Measurements from ENCODE around the gene NCOA5.

NCOA5 gene

DNA sequence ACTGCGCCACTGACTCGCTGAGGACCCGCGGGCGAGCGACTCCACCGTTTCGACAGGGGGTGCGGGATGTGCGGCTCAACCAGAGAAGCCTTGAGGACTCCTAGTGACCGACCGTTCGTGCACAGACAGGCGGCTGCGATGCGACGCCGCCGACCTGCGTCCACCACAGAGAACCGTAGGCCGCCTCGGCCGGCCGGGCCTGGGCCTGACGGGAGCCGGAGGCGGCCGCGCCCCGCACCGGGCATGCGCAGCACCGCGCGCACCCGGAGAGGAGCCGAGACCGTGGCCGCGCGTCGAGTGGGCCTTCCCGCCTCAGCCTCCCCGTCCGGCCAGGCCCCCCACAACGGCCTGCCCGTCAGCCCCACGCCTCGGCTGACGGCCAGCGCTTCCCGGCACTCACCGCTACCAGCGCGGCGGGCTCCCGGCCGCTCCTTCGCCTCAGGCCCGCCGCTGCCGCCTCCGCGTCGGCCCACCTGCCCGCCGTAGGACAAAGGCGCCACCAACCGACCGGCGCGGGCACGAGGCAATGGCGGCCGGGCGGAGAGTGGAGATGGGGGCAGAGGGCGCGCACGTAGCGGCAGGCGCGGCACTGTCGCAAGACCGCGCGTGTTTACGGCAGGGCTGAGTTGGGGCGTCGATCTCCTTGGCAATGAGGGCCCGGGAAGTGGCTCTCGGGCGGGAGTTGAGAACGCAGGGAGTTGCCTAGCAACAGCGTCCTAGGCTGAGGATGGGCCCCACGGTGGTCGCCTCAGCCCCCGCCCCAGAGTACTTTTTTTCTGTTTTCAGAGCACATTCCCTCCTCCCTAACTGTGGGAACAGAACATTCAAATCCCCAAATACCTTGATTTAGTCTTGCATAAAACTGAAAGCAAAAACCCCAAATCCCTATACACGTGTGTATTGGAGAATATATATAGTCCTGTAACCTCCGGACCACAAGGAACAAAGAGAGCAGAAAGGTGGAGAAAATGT lies at the start of gene NCOA5:
TSS of gene NCOA5 (minus strand) at position 546 of the 972 bp plus-strand sequence. CDS start 10,538 bp downstream, outside the sequence.
- DNase-seq, result peak; percentile 86

DNA sequence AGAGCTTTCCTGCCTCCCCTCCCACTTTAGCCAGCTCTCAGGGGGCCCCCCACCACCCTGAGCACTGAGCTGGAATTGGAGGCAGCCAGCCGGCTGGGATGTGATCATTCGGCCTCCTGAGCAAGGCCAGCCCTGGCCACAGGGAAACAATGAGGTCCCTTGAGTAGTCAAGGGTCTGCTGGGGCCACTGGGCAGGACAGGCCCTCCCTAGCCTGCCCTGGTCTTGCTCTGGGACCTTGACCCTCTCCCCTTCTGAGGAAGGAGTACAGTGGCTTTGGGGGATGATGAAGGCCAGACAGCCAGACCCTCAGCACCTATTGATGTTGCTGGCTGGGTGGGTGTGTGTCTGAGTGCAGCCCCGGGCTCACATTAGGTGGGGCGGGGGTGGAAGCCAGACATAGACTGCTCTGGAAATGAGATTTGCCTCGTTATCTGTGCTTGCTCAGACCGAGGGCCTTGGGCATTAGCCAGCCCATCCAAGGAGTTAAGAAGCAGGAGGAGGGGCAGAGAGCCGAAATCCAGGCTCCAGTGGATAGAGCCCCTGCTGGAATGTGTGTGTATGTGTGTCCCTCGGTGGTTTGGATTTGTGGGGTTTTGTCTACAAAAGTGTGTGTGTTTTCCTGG lies 49.6 kb upstream of the NCOA5 start:
- DNase-seq, result no peak

DNA sequence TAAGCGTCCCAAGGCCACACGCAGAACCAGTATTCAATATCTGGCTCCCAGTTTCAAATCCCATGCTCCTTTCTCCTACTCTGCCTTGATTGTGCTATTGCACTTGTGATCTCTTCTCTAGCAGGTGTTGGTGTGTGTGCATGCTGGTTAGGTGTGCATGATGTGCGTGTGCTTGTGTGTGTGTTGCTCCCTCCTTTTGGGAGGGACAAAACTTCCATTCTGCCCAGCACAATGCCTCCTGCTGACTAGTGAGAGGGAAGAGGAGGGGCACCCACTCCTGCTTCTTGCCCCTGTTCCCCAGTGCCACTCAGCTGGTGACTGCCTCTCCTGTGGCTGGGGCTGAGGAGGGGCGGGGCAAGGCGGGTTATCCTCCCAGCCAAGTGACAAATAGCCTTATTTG lies 48.1 kb upstream of the NCOA5 start:
- no peak for DNase-seq

DNA sequence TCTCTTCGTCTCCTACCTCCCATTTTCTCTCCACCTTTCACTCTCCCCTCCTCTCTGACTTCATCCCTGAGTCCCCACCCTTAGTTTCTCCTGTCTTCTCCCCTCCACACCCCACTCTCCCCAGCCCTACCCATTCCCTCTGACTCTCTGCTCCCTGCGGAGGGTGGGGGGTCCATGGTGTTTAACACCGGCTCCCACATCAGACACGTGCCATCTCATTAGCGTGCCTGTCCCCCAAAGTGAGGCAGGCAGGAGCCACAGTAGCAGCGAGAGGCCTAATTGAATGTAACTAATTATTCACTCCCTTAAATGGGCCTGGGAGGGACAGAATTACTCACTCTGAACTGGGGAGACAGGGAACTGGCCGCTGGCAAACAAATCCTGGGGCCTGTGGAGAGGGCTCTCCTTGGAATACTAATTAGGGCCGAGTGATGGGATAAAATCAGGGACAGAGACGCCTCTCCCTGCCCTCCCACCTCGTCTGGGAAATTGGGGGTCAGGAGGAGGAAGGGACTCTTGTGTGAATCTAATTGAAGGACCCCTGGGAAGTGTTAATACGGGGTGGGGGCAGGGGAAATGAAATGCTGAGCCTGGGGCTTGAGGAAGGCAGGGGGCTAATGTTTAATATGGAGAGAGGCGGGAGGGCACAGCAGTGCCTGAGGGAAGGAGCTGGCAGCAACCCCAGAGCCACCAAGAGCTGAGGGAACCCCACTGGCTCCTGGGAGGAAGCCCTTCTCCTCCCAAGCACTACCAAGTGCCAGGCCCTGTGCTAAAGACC lies 46.3 kb upstream of the NCOA5 start:
- no peak for DNase-seq

DNA sequence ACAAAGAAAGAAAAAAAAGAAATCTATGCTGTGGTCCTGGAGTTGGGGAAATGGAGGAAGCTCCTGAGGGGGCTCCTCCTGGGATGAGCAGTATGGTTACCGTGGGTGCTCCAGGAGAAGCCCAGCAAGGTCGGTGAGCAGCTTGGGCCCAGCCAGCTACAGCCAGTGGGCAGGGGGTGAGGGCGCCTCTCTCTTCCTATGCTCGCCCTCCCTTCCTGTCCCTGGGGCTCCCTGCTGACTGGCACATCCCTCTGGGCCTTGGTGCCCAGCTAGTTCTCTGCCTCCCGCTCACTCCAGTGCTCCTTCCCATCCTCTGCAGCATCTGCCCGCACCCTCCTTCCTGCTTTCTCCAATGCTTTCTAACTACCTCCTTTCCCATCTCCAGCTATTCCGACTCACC lies 45.0 kb upstream of the NCOA5 start:
- no peak for DNase-seq

DNA sequence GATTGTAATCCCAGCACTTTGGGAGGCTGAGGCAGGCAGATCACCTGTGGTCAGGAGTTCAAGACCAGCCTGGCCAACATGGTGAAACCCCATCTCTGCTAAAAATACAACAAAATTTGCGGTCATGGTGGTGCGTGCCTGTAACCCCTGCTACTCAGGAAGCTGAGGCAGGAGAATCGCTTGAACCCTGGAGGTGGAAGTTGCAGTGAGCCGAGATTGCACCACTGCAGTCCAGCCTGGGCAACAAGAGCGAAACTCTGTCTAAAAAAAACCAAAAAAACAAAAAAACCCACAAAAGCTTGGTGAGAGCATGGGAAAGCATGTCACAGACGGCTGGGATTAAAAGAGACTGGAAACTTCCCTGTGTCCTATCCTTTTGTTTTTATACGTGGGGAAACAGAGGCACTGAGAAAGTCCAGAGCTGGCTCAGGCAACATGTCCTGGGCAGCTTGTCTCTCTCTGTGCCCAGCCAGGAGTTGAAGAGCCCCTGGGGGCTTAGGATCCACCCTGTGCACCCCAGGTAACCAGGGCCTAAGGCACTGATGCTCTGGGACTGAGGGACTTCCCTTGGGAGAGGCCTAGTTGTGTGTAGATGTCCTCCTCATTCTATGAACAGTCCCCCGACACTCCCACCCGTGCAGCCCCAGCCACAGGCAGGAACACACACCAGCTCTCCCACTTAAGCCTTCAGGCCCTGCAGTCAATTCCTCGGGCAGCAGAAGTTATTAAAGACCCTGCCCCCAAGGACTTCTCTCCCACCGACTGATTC lies 44.3 kb upstream of the NCOA5 start:
- DNase-seq, result no peak

DNA sequence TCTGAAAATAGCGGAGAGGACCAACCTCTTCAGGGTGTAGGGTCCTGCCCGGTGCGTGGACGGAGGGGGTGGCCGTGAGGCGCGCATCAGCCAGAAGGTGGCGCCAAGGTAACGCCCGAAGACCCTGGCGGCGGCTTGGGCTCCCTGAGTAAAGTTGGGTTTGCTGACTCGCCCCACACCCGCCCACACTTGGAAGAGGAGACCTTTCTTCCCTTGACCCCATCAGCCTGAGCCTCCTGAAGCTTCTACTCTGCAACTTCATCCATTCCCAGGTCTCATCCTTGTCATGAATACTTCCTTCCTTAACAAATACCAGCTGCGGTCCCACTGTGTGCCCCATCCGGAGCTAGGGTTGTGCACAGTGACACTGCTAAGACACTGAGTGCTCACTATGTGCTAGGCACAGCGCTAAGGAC lies 43.0 kb upstream of the NCOA5 start:
- DNase-seq, result no peak

DNA sequence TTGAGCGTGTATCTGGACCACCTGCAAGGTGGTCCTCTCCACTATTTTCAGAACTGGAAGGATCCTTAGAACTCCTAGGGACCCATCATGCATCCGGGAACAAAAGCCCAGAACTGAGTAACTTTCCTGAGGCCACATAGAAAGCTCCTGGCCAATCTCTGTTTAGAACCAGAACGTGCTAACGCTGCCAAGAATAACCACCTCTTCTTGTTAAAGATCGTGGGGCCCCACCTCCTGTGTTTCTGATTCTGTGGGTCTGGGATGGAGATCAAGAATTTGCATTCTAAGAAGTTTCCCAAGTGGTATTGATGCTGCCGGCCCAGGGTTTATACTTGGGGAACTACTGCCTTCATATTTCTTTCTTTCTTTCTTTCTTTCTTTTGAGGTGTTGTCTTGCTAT lies 41.6 kb upstream of the NCOA5 start:
- no peak for DNase-seq

DNA sequence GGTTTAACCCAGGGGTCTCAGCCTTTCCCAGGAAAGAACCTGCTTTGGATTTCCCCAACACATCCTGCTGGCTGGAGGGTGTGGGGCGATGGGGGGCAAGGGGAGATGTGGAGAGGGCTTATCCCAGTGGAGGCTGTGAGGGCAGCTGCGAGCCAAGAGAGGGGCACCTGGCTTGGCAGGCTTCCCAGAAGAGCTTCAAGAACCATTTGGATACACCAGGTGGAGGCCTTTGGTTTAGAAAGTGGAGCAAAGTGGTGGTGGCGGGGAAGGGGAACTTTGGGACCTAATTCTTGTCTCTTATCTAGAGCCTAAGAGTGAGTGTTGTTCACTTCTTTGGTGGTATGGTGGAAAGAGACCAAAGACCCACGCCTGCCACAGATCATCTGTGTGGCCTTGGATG lies 40.8 kb upstream of the NCOA5 start:
- DNase-seq, result no peak

DNA sequence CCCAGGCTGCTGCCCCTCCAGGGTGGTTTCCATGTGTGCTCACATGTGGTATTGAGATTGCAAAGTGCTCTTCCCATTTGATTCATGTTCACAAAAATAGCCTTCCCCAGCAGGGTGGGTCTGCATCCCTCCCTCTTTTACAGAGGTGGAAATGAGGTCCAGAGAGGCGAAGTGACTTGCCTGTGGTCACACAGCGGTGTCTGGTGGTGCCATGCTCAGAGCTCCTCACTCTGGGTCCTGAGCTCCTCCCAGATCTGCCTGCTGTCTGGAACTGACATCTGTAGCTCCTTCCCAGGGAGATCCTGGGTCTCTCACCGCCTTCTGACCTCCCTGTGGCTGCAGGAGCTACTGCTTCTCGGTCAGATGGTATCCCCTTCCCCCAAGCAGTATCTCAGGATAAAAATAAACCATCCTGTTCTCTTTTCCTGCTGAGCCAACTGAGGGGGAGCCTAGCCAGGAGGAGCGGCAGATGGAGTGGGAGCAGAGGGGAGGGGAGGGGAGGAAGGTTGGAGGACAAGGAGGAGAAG lies 40.3 kb upstream of the NCOA5 start:
- no peak for DNase-seq

DNA sequence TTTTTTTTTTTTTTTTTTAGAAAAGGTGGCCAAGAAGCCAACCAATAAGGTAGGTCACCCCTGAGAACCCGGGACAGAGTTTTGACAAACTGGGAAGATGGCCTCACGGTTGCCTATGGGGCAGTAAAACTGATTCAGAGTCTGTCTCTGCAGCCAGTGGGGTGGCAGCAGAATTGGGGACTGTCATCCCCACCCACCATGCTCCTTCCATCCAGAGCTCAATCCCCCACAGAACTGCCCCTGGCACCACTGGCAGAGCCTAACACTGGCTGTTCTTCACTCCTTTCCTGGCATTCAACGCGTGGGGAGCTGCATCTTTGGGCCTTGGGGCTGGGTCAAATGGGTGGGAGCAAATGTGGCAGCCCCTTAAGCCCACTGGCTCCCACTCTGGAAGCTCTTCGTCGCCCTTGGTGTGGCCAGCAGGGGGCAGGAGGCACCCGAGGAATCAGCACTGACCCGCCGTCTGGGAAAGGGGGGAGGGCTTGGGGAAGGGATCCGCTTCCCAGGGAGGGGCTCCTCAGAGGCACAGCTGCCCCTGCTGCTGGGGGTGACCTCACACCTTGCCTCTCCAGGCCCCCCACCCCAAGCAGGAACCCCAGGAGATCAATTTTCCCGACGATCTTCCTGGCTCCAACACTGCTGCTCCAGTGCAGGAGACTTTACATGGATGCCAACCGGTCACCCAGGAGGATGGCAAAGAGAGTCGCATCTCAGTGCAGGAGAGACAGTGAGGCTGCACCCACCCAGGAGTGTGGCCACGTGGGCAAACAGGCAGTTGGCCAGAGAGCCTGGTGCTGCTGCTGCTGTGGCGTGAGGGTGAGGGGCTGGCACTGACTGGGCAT lies 38.8 kb upstream of the NCOA5 start:
- no peak for DNase-seq

DNA sequence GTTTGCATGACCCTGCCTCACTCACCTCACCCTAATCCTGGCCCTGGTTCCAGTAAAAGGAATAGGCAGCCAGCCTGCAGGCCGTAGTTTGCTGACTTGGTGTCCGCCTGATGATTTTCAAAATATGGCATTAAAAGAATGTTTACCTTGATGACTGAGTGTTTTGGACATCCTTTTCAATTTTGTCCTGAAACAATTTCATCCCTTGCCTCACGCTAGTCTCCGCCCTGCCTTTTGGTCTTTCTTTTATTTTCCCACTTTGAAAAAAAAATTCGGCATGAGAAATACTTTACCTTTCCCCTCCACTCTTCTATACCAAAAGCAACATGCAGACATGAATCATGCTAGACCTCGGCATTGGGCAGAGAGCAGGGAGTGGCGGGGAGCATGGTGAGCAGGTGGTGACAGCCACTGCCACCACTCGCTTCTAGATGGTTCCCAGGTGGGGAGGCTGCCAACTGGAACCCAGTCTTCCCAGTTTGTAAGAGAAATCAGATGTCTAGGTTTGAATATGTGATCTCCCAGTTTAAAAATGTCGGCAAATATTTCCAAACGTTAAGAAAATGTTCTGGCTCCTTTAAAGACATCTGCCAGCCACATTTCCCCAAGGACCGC lies 37.7 kb upstream of the NCOA5 start:
- DNase-seq, result no peak

DNA sequence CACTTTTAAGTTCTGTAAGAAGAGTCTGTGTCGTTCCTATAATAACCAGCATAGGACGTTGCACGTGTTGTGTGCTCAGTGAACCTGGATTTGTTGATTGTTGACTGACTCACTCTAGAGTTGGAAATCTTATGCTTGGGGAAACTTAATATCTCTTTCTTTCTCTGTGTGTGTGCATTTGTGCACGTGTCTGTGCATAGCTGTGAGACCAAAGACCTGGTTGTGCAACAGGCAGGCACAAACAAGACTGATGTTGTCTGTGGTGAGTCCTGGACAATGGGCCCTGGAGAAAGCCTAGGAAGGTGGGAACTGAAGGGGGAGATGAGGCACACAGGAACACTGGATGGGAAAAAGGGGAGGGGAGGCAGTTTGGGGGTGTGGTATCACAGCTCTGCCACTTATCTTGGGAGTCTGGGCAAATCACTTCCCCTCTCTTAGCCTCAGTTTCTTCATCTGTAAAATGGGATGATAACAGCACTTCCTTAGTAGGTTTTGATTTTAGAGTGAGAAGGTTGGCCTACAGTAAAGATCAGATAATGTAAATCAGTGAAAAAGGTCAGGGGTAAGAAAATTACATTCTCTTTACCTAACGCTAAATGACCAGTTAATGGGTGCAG lies 36.8 kb upstream of the NCOA5 start:
- no peak for DNase-seq

DNA sequence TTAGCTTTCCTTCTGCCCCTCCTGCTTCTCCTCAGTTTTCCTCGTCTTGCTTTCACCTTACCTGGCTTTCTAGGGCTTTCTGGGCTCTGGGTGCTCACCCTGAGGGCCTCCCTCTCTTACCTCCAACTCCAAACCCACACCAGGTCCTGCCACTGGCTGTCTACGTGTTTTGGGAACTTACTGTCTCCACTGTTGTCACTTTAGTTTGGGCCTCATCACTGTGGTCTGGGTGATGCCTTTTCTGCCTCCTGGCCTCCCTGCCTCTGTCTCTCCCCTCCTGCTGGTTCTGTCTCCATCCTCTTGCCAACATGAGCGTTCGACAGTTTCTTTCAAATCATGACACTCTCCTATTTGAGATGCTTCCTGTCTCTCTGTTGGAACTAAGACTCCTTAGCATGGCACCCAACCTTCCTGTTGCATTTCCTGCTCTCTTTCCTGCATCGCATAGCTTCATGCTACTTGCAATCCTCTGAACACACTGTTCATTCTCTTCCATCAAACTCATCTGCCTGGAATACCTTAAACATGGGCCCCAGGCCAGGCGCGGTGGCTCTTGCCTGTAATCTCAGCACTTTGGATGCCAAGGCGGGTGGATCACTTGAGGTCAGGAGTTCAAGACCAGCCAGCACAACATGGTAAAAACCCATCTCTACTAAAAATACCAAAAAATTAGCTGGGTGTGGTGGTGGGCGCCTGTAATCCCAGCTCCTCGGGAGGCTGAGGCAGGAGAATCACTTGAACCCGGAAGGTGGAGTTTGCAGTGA lies 33.9 kb upstream of the NCOA5 start:
- DNase-seq, result no peak

DNA sequence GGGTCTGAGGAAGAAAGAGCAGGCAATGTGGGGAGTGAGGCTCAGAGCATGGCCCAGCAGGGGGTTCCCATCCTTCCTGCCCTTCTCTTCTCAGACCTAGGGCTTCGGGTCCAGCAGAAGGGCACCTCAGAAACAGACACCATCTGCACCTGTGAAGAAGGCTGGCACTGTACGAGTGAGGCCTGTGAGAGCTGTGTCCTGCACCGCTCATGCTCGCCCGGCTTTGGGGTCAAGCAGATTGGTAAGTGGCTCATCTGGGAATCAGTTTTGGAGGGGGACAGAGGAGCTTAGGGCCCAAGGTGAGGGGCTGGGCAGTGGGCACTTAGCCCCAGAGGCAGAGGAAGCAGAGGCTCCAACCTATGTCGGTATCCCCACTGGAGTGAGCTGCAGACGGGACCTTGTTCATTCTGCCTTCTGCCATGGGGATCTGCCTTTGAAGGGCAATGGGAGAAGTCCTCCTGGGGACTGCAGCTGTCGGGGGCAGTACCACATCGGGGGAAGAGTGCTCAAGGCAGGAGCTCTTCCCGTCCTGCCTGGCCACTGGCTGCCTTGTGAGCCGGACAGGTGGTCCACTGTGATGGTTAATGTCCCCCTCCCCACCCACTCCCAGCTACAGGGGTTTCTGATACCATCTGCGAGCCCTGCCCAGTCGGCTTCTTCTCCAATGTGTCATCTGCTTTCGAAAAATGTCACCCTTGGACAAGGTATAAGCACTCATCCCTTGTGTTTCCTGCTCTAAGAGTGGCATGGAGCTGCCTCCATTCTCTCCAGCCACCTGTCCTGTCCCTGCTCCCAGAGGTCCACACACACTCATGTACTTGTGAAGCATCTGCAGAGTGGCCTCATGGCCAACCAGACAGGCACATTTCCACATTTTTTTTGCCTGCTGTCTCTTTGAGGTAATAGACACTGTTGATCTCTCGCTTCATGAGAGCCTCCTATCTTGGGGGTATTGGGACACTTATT lies 33.0 kb upstream of the NCOA5 start:
- DNase-seq, result no peak

DNA sequence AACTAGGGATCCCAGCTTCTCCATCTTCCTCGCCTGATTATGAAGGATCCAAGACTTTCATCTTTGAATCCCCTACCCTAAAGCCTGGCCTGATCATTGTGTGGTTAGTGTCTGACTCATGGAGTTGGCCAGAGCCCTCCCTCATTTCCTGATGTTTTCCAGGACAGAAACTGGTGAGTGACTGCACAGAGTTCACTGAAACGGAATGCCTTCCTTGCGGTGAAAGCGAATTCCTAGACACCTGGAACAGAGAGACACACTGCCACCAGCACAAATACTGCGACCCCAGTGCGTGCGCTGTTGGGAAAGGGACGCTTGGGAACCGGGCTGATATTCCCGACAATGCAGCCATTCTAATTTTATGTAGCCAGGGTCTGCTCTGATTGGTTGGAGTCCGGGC lies 32.3 kb upstream of the NCOA5 start:
- DNase-seq, result no peak

DNA sequence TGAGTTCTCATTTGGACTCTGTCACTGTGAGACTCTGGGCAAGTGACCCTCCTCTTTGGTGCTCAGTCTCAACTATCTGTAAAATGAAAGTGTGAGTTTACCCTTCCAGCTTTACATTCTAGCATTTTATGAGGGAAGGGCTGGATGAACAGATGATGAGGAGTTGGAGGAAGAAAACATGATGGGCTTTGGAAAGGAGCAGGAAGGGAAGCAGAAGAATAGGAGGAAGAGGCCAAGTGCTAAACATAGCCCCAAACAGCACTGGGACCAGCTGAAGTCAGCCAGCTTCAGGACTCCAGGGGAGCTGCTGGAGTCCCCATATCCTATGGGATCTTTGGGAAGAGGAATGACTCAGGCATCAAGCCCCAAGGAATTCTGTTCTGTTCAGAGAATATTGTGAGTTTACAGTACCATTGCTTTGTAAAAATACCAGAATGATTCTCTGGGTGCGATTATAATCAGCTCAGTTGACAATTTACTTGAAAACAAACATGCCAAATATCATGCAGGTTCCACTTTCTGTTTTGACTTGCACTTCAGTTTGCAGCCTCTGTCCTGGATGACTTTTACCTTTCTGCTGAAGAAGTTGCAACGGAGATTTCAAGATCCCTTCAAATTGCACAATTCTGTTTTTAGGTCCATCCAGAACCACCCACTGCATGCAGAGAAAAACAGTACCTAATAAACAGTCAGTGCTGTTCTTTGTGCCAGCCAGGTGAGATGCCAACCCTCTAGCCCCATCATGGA lies 31.6 kb upstream of the NCOA5 start:
- DNase-seq, result no peak

DNA sequence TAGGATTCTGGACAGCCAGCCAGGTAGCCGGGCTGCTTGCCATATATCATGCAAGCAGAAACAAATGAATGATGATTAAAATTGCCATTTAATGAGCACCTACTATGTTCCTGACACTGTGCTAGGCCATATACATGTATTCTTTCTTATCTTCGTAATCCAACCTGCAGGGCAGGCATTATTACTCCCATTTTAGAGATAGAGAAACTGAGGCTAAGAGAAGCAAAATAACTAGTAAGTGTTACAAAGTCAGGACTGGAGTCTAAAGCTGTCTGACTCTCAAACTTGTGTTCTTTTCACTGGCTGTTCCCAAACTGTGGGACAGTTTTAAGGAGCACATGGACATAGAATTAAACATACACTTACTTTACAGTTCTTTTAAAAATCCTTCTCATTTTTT lies 30.4 kb upstream of the NCOA5 start:
- no peak for DNase-seq

All from cortex of kidney (tissue), 1 donor.